Sigmoid colon (tissue), 7 donors: Measurements from ENCODE around the gene AFDN. TPM values are rescaled to one million over a fixed set of nuclear protein-coding genes. Genes with fewer than 3 reads are reported as not detected.

Experiments
- DNase-seq: peaks from one replicate; pipeline ENCODE4 v3.0.0-alpha.2; 2019
- H3K27ac ChIP-seq, 4 donors: fragments of 200-600 bp; sonication (generic); one replicate each; pipeline ENCODE4 v1.5.1; 2016 to 2019; ENCODE audit warnings: mild to moderate bottlenecking in 1 of 4
- H3K27me3 ChIP-seq, 3 donors: fragments of 200-600 bp; sonication (generic); one replicate each; pipeline ENCODE4 v1.5.1; 2019; ENCODE audit warnings: mild to moderate bottlenecking in 1 of 3
- H3K36me3 ChIP-seq, 4 donors: fragments of 200-600 bp; sonication (generic); one replicate each; pipeline ENCODE4 v1.5.1; 2016 to 2019
- H3K4me1 ChIP-seq, 4 donors: fragments of 200-600 bp; sonication (generic); one replicate each; pipeline ENCODE4 v1.5.1; 2017 to 2019
- H3K4me3 ChIP-seq, 4 donors: fragments of 200-600 bp; sonication (generic); one replicate each; pipeline ENCODE4 v1.5.1; 2017 to 2019; ENCODE audit warnings: mild to moderate bottlenecking in 2 of 4, moderate library complexity in 1 of 4
- H3K9me3 ChIP-seq, 4 donors: fragments of 200-600 bp in 3 of 4; sonication (generic) in 3 of 4; one replicate each; pipeline versions ENCODE4 v1.5.1 to v1.6.1; 2013 to 2019
- EP300 ChIP-seq, 4 donors: sonication (generic); formaldehyde crosslinking; IDR thresholded peaks; one replicate each; pipeline ENCODE4 v1.6.1; 2017; ENCODE audit warnings: antibody characterized with exemption in 4 of 4
- POLR2A ChIP-seq, 2 donors: fragments of 450-650 bp; IDR thresholded peaks; one replicate each; pipeline ENCODE4 v1.6.1; 2016; ENCODE audit warnings: antibody characterized with exemption in 2 of 2, mild to moderate bottlenecking in 2 of 2, moderate library complexity in 2 of 2
- POLR2AphosphoS5 ChIP-seq, 4 donors: sonication (generic); formaldehyde crosslinking; IDR thresholded peaks; one replicate each; pipeline ENCODE4 v1.6.1; 2017; ENCODE audit warnings: antibody characterized with exemption in 4 of 4
- WGBS, 2 donors: extraction: QIAGEN DNeasy Blood & Tissue Kit; methylation state at CpG; one replicate each; pipeline ENCODE4 v1.1.7; 2013; 5-methylcytosine and 5-hydroxymethylcytosine counted together
- intact Hi-C: fragments of 100-400 bp; cut with DNase I; formaldehyde crosslinking; loops from one replicate; pipeline ENCODE4 v1.15.1; 2023
- polyA plus RNA-seq, 3 donors: library from polyadenylated mRNA; stranded (reverse); fragments of 200-250 nt; gene quantifications; one replicate each; pipeline ENCODE4 v1.2.3, GENCODE V29; 2013
- total RNA-seq, 4 donors: library from RNA; depleted of rRNA; stranded (reverse); fragments of >200 nt; gene quantifications; one replicate each; pipeline ENCODE4 v1.1.0, GENCODE V29; 2016
- TF ChIP-seq, protein P1 (sequence below), 4 experiments: fragments of 450-650 bp in 3 of 4; fragments of 200-600 bp in 1 of 4; IDR thresholded peaks; one replicate each; pipeline ENCODE4 v1.5.1; 2016 to 2019; ENCODE audit warnings: antibody characterized with exemption in 4 of 4, mild to moderate bottlenecking in 3 of 4, moderate library complexity in 2 of 4
- donor health status: healthy with polysubstance abuse.
- donor health status: Bipolar disorder and iron deficiency.
- donor health status: healthy.

Gene AFDN
- total and polyA plus RNA-seq, 7 donors = 43.2 to 104 (median 83.6) TPM

DNA sequence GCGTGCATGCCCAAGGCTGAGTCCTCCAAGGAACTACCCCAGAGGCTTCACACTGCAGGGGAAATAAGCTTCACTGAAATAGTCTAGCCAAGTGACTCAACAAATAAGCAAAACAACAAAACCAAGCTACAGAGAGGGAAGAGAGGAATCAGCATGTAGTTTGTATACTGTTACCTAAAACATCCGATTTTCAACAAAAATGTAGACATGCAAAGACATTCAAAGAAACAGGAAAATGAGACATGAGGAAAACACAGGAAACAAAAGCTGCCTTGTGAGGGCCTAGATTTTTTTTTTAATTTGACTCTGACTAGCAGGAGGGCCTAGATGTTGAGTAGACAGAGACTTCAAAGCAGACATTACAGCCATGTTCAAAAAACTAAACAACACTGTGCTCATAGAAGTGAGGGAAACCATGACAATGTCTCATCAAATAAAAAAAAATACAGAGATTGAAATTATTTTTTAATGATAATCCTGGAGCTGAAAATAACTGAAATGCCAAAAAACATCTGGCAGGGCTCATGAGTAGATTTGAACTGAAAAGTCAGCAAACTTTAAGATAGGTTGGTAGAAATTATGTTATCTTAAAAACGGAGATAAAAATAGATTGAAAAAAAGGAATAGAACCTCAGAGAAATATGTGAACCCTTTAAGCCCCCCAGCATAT lies 154.3 kb downstream of the AFDN start:
- Histone ChIP-seq H3K27ac (no peak overlapping the region), H3K9me3 (no peaks in the 10 kb centered on the region), H3K4me1 (no peaks in the 10 kb centered on the region), H3K36me3 (no peaks in the 10 kb centered on the region), H3K27me3 (no peaks in the 10 kb centered on the region), H3K4me3 (no peak overlapping the region)
- DNase-seq = no peak
- WGBS, 2 donors = 84 to 93% methylated on average over 3 of the region's 3 CpGs
- TF ChIP-seq, protein P1, sequence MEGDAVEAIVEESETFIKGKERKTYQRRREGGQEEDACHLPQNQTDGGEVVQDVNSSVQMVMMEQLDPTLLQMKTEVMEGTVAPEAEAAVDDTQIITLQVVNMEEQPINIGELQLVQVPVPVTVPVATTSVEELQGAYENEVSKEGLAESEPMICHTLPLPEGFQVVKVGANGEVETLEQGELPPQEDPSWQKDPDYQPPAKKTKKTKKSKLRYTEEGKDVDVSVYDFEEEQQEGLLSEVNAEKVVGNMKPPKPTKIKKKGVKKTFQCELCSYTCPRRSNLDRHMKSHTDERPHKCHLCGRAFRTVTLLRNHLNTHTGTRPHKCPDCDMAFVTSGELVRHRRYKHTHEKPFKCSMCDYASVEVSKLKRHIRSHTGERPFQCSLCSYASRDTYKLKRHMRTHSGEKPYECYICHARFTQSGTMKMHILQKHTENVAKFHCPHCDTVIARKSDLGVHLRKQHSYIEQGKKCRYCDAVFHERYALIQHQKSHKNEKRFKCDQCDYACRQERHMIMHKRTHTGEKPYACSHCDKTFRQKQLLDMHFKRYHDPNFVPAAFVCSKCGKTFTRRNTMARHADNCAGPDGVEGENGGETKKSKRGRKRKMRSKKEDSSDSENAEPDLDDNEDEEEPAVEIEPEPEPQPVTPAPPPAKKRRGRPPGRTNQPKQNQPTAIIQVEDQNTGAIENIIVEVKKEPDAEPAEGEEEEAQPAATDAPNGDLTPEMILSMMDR (IDR thresholded peaks at IDR 0.05) = no peak
- TF ChIP-seq EP300 (IDR thresholded peaks at IDR 0.05) = no peak
- no peak for TF ChIP-seq POLR2A (IDR thresholded peaks at IDR 0.05)
- no peak for TF ChIP-seq POLR2AphosphoS5 (IDR thresholded peaks at IDR 0.05)
- intact Hi-C loops = no loop called here

DNA sequence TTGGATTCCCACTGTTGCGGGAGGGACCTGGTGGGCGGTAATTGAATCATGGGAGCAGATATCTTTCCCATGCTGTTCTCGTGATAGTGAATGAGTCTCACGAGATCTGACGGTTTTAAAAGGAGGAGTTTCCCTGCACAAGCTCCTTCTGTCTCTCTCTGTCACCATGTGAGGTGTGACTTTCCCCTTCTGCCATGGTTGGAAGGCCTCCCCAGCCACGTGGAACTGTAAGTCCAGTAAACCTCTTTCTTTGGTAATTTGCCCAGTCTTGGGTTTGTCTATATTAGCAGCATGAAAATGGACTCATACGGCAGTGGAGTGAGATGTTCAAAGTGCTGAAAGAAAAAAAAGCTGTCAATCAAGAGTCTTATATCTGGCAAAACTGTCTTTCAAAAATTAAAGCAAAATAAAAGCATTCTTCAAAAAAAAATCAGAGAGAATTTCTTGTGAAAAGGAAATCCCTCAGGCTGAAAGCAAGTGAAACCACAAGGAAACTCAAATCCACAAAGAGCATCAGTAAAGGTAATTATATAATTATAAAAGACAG lies 155.3 kb downstream of the AFDN start:
- TF ChIP-seq EP300 (IDR thresholded peaks at IDR 0.05) (no peak), POLR2AphosphoS5 (IDR thresholded peaks at IDR 0.05) (no peak), POLR2A (IDR thresholded peaks at IDR 0.05) (no peak)
- TF ChIP-seq, protein P1 (IDR thresholded peaks at IDR 0.05) = no peak
- no peaks in the 10 kb centered on the region for H3K27me3 ChIP-seq
- H3K4me3 ChIP-seq = no peak overlapping the region
- no peaks in the 10 kb centered on the region for H3K9me3 ChIP-seq
- H3K27ac ChIP-seq = no peak overlapping the region
- no peaks in the 10 kb centered on the region for H3K36me3 ChIP-seq
- no peak for DNase-seq
- 84 to 89% methylated on average over 7 of the region's 7 CpGs for WGBS, 2 donors
- H3K4me1 ChIP-seq = no peaks in the 10 kb centered on the region
- intact Hi-C loops = no loop called here

DNA sequence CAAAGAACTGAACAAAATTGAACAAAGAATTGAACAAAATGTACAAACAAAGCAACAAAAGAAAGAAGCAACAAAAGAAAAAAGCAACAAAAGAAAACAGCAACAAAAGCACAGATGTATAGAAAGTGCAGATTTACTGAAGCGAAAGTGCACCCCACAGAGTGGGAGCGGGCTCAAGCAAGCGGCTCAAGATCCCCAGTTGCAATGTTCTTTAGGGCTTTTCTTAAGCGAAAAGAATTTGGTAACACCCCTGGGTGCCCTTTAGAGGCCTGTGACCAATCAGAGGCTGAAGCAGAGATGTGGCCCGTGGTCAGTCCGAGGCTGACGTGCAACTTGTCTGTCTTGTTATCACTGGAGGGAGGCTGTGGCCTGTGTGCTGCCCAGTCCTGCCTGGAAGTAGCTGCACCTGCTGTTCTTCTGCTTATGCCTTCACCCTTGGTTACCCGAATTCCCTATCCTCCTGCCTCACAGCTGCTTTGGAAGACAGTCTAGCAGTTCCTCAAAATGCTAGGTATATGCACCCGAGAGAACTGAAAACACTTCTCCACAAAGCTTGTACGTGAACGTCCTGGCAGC lies 157.5 kb downstream of the AFDN start:
- intact Hi-C loops = no loop called here
- H3K4me3 ChIP-seq = no peak overlapping the region

DNA sequence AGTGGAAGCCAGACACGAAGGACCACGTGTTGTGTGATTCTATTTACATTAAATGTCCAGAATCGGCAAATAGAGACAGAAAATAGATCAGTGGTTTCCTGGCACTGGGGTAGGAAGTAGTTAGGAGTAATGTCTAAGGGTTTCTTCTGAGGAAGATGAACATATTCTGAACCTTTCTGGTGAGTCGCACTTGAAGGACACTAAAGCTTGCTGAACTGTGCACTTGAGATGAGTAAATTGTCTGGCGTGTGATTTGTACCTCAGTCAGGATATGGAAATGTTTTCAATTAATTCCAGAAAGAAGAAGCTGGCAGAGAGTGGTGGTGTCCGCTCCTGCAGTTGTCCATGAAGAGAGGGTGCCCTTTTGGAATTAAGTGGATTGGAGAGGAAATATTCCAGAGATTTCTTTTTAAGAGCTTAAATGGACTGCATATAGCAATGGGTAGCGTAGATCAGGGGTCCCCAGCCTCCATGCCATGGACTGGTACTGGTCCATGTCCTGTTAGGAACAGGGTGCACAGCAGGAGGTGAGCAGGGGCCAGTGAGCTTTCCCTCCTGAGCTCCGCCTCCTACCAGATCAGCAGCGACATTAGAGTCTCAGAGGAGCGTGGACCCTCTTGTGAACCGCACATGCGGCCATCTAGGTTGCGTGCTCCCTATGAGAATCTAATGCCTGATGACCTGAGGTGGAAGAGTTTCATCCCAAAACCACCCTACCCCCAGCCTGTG lies 158.3 kb downstream of the AFDN start:
- H3K4me3 ChIP-seq = no peak overlapping the region
- H3K27ac ChIP-seq = no peak overlapping the region
- DNase-seq = no peak

More for the DNA sequence above, 157.5 kb downstream of the AFDN start:
- no peak for DNase-seq
- no peak overlapping the region for H3K27ac ChIP-seq
- TF ChIP-seq, protein P1 (IDR thresholded peaks at IDR 0.05) = no peak
- TF ChIP-seq POLR2AphosphoS5 (IDR thresholded peaks at IDR 0.05) = no peak
- TF ChIP-seq EP300 (IDR thresholded peaks at IDR 0.05) = no peak
- no peak for TF ChIP-seq POLR2A (IDR thresholded peaks at IDR 0.05)
- H3K9me3 ChIP-seq = no peaks in the 10 kb centered on the region
- 93 to 95% methylated on average over 11 of the region's 11 CpGs for WGBS, 2 donors
- no peaks in the 10 kb centered on the region for H3K27me3 ChIP-seq
- H3K4me1 ChIP-seq = no peaks in the 10 kb centered on the region
- H3K36me3 ChIP-seq = no peaks in the 10 kb centered on the region

More for the DNA sequence above, 158.3 kb downstream of the AFDN start:
- Histone ChIP-seq H3K9me3 (no peaks in the 10 kb centered on the region), H3K4me1 (no peaks in the 10 kb centered on the region), H3K36me3 (no peaks in the 10 kb centered on the region), H3K27me3 (no peaks in the 10 kb centered on the region)
- TF ChIP-seq POLR2AphosphoS5 (IDR thresholded peaks at IDR 0.05) = no peak
- TF ChIP-seq, protein P1 (IDR thresholded peaks at IDR 0.05) = no peak
- TF ChIP-seq POLR2A (IDR thresholded peaks at IDR 0.05) = no peak
- TF ChIP-seq EP300 (IDR thresholded peaks at IDR 0.05) = no peak
- intact Hi-C loops = no loop called here
- 89 to 93% methylated on average over 13 of the region's 13 CpGs for WGBS, 2 donors
